VCaP (cell line): ENCODE measurements around the gene TMEM9.

Source experiments
- H3K27ac ChIP-seq: fragments of 450-650 bp; 2 replicates; pipeline ENCODE4 v1.5.1; 2017
- CTCF ChIP-seq: fragments of 450-650 bp; conservative IDR thresholded peaks from 2 replicates; pipeline ENCODE4 v1.5.1; 2017; ENCODE audit warnings: mild to moderate bottlenecking, moderate library complexity

TMEM9 gene

GRCh38 chr1:201125019-201125418 lies 29.3 kb downstream of the TMEM9 start:
- H3K27ac ChIP-seq = no peak overlapping the region
- no peak for TF ChIP-seq CTCF

- H3K27ac ChIP-seq = no peak overlapping the region
- no peak for TF ChIP-seq CTCF
Measured at GRCh38 chr1:201123866-201124265, 30.4 kb downstream of the TMEM9 start.

- TF ChIP-seq CTCF = no peak
- no peak overlapping the region for H3K27ac ChIP-seq
Measured at GRCh38 chr1:201122321-201122957, 31.8 kb downstream of the TMEM9 start.

GRCh38 chr1:201119206-201120197 lies 34.8 kb downstream of the TMEM9 start:
- H3K27ac ChIP-seq = no peak overlapping the region
- peak; percentile 70 for TF ChIP-seq CTCF

- TF ChIP-seq CTCF = no peak
- H3K27ac ChIP-seq = no peak overlapping the region
Measured at GRCh38 chr1:201116091-201116490, 38.2 kb downstream of the TMEM9 start.

GRCh38 chr1:201115390-201115937 lies 38.8 kb downstream of the TMEM9 start:
- H3K27ac ChIP-seq = peak overlapping the region; percentile 79; the same call in 1 of the 2 replicates
- TF ChIP-seq CTCF = no peak
